ENCODE results near the gene ENPP3. TPM values are rescaled to one million over a fixed set of nuclear protein-coding genes. Genes with fewer than 3 reads are reported as not detected.

ENPP3 gene
- total and polyA plus RNA-seq, 2 of the 13 experiments (the other 11 are each of a cell fraction or from before 2014, with no cell fraction given): 40.0 to 75.4 TPM

- TF ChIP-seq PPARG (CRISPR knock-in tag; conservative IDR thresholded peaks at IDR 0.05) (peak; percentile 59; the same call in 1 of the 2 replicates), SNAPC4 (CRISPR knock-in tag; IDR thresholded peaks at IDR 0.05) (peak; percentile 34; the same call in 1 of the 2 replicates), ZNF580 (CRISPR knock-in tag; IDR thresholded peaks at IDR 0.05; ENCODE audit: borderline replicate concordance, low read depth) (0 out of 2 replicates have a peak, but pooled peaks have one; percentile 22), SRSF1 (optimal IDR thresholded peaks at IDR 0.05; ENCODE audit: low read depth, low read length) (no peak), ZNF83 (CRISPR knock-in tag; IDR thresholded peaks at IDR 0.05; ENCODE audit: borderline replicate concordance) (no peak), GATAD2A (CRISPR knock-in tag; IDR thresholded peaks at IDR 0.05) (peak; percentile 87), THAP11 (CRISPR knock-in tag; IDR thresholded peaks at IDR 0.05) (peak; percentile 39; the same call in 1 of the 2 replicates), ZNF17 (CRISPR knock-in tag; IDR thresholded peaks at IDR 0.05) (no peak), ZNF543 (CRISPR knock-in tag; IDR thresholded peaks at IDR 0.05) (0 out of 2 replicates have a peak, but pooled peaks have one; percentile 45), ZNF607 (CRISPR knock-in tag; IDR thresholded peaks at IDR 0.05; ENCODE audit: borderline replicate concordance) (no peak), RFX1 (IDR thresholded peaks at IDR 0.05) (no peak), MAX (IDR thresholded peaks at IDR 0.05) (peak; percentile 58; the same call in 1 of the 2 replicates), ZNF354B (CRISPR knock-in tag; IDR thresholded peaks at IDR 0.05) (no peak), PRDM4 (CRISPR knock-in tag; IDR thresholded peaks at IDR 0.05; ENCODE audit: borderline replicate concordance) (no peak), RERE (CRISPR knock-in tag; IDR thresholded peaks at IDR 0.05; ENCODE audit: low read depth) (peak; percentile 74; the same call in 1 of the 2 replicates), ZNF788 (CRISPR knock-in tag; IDR thresholded peaks at IDR 0.05; ENCODE audit: borderline replicate concordance) (no peak)
Measured at GRCh38 chr6:131765081-131765803, 128.1 kb downstream of the ENPP3 start (continued).
